ENCODE measurements around the gene CNTN4.

Gene CNTN4

GRCh38 chr3:2415083-2415482, 316.4 kb downstream of the CNTN4 start:
- DNase-seq (ENCODE audit: low read depth): no peak

GRCh38 chr3:2420919-2421318, 322.3 kb downstream of the CNTN4 start:
- no peak for DNase-seq (ENCODE audit: low read depth)

- no peak for DNase-seq (ENCODE audit: low read depth)
These were observed 324.5 kb downstream of the CNTN4 start for GRCh38 chr3:2423143-2423542.

GRCh38 chr3:2441558-2441957, 342.9 kb downstream of the CNTN4 start:
- DNase-seq (ENCODE audit: low read depth): no peak

- DNase-seq (ENCODE audit: low read depth): no peak
These were observed 347.5 kb downstream of the CNTN4 start for GRCh38 chr3:2446146-2446545.

- no peak for DNase-seq (ENCODE audit: low read depth)
These were observed 353.6 kb downstream of the CNTN4 start for GRCh38 chr3:2452249-2452648.

GRCh38 chr3:2454865-2455264, 356.2 kb downstream of the CNTN4 start:
- DNase-seq (ENCODE audit: low read depth): no peak

- DNase-seq (ENCODE audit: low read depth): no peak
These were observed 358.1 kb downstream of the CNTN4 start for GRCh38 chr3:2456788-2457187.

- no peak for DNase-seq (ENCODE audit: low read depth)
These were observed 360.1 kb downstream of the CNTN4 start for GRCh38 chr3:2458816-2459215.

GRCh38 chr3:2465842-2466241, 367.2 kb downstream of the CNTN4 start:
- no peak for DNase-seq (ENCODE audit: low read depth)

- no peak for DNase-seq (ENCODE audit: low read depth)
These were observed 370.1 kb downstream of the CNTN4 start for GRCh38 chr3:2468816-2469215.

- no peak for DNase-seq (ENCODE audit: low read depth)
These were observed 378.3 kb downstream of the CNTN4 start for GRCh38 chr3:2476996-2477395.

- no peak for DNase-seq (ENCODE audit: low read depth)
These were observed 379.0 kb downstream of the CNTN4 start for GRCh38 chr3:2477620-2478019.

- DNase-seq (ENCODE audit: low read depth): no peak
These were observed 385.7 kb downstream of the CNTN4 start for GRCh38 chr3:2484162-2485026.

GRCh38 chr3:2485027-2485375, 386.3 kb downstream of the CNTN4 start:
- DNase-seq (ENCODE audit: low read depth): no peak

GRCh38 chr3:2495746-2496145, 397.1 kb downstream of the CNTN4 start:
- no peak for DNase-seq (ENCODE audit: low read depth)

- DNase-seq (ENCODE audit: low read depth): no peak
These were observed 406.2 kb downstream of the CNTN4 start for GRCh38 chr3:2504912-2505311.

GRCh38 chr3:2506776-2507175, 408.1 kb downstream of the CNTN4 start:
- no peak for DNase-seq (ENCODE audit: low read depth)

GRCh38 chr3:2510591-2511145, 412.0 kb downstream of the CNTN4 start:
- no peak for DNase-seq (ENCODE audit: low read depth)

GRCh38 chr3:2511356-2511755, 412.7 kb downstream of the CNTN4 start:
- DNase-seq (ENCODE audit: low read depth): no peak

- DNase-seq (ENCODE audit: low read depth): no peak
These were observed 414.2 kb downstream of the CNTN4 start for GRCh38 chr3:2512881-2513280.

- DNase-seq (ENCODE audit: low read depth): no peak
These were observed 415.3 kb downstream of the CNTN4 start for GRCh38 chr3:2513986-2514385.

GRCh38 chr3:2516762-2517441, 418.2 kb downstream of the CNTN4 start:
- no peak for DNase-seq (ENCODE audit: low read depth)

Data from activated T-helper 1 cell treated with Interleukin-2 at 50 U/mL for 16 hours (primary cell).